A673 (cell line): Measurements from ENCODE around the gene OR9Q1.

Experiments used
- CTCF ChIP-seq: fragments of 300-800, 200-600 bp; sonication (generic); conservative IDR thresholded peaks from 2 replicates; pipeline ENCODE4 v1.5.1; 2017; ENCODE audit warnings: low read depth, mild to moderate bottlenecking, antibody characterized with exemption, low read length, moderate library complexity, mixed read lengths
- EZH2 ChIP-seq: fragments of 200-600 bp; sonication (generic); IDR thresholded peaks from 2 replicates; pipeline ENCODE4 v1.6.1; 2017; ENCODE audit warnings: borderline replicate concordance, low read depth, mild to moderate bottlenecking, mixed read lengths, antibody characterized with exemption, low read length; ENCODE audit not compliant: poor library complexity, severe bottlenecking

- TF ChIP-seq CTCF = no peak
- no peak for TF ChIP-seq EZH2
These were observed 40.9 kb upstream of the OR9Q1 start for GRCh38 chr11:57982776-57983175.
